Nucleus accumbens (tissue), 56 donors: Measurements from ENCODE around the gene ARGFX.
A peak's percentile ranks its signal among the peaks of the same experiment; 100 is the strongest.
"Not testable (repeated sequence)": the region's sequence is repeated elsewhere in the genome, so short reads cannot be mapped to it uniquely, and the experiment has no call there.

Experiments used
- DNase-seq, 56 donors: peaks; one replicate each; lab custom pipeline; 2025; lab: John Stamatoyannopoulos, UW

ARGFX gene

DNA sequence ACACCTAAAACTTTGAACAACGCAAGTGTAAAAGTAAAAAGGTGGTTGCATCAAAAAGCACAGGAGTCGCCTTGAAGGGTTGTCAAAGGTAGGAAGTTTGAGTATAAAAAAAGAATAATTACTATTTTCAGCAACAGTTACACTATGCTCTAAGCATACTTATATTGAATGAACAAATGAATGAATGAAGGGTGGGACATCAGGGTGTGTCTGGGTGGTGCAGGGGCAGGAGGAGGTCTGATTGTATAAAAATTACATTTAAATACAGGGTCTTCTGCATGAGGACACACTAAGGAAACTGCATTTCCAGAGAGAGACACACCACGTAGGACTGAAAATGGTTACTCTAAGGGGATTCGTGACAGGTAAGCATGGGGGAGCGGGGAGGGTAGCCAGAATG is at the start of gene ARGFX:
Gene ARGFX (plus strand): TSS at position 301 of the 400 bp plus-strand sequence. CDS start 2,765 bp downstream, outside the sequence.
- DNase-seq: no peak

DNA sequence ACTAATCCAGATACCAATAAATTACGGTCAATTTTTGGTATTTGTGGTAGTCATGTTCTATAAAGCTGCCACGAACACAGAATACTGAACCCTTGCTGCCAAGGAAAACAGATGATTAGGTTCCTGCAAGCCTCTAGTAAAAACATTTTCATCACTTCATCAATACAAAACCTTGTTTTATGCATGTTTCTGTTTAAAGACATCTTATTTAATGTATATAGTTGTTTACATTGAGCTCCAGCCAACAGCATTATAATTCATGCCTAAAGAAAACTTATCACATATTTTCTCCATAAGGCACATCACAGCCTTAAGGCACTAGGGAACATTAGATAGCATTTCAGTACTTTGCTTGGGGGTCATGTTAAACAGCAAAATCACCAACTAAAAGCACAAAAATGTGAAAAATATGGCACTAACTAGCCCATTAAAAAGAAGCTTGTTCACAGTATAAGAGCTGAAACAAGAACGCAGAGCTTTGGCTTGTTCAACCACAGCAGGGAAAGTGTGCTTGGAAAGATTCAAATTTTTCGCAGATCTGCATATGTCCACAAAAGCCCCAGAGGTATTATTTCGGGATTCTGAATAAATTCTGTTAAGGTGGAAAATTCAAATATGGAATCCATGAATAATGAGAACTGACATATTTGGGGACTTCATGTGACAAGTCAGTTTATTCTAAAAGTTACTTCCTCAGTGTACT is 49.6 kb upstream of the ARGFX start:
- DNase-seq: no peak

GRCh38 chr3:121520510-121520909 is 47.2 kb upstream of the ARGFX start:
- DNase-seq: no peak

DNA sequence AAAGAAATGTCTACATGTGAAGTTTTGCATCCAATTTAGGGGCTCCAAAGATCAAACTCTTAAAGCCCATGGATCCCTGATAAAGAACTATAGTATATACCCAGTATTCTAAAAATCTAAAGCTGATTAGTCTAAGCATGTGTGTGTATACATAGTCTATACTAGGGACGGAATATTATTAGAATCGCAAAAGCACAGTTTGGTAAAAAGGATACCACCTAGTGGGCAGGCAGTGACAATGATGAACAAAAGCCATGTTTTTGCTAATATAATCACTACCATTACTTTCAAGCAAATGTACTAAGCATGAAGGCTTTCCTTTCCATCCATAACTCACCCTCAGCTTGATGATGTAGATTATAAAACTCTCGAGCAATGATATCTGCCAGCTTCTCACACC is 38.4 kb upstream of the ARGFX start:
- no peak for DNase-seq

- DNase-seq: no peak
Observed at GRCh38 chr3:121531269-121531668, 36.5 kb upstream of the ARGFX start.

- no peak for DNase-seq
Observed at GRCh38 chr3:121542924-121543323, 24.8 kb upstream of the ARGFX start.

DNA sequence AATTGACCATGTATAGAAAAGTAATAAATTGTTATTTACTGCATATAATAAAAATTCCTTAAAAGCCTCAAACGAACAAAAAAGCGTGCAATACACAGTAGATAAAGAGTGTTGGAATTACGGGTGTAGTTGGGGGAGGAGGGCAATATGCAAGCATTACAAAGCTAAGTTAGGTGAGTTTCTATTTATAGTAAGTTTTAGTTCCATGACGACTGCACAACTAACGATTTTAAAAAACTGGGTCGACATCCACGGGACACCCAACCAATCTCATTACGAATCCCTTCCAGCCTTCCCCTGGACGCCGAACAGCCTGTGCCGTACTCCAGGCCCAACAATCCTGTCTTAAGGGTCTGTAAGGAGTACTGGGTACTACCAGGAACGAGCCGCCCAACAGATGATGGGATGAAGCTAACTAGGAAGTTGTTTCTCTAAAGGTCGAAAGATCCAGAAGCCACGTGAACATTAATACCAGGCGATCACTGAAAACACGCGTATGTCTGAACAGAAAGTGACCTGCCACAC is 22.6 kb upstream of the ARGFX start:
- no peak for DNase-seq

- DNase-seq: peak; percentile 28 to 97 (median 84)
Observed at GRCh38 chr3:121545574-121546455, 21.9 kb upstream of the ARGFX start, which contains the start of gene POLQ. Gene POLQ (minus strand): TSS chr3:121545988. CDS start chr3:121545877, 111 bp downstream.

GRCh38 chr3:121552379-121552778 is 15.4 kb upstream of the ARGFX start:
- DNase-seq: peak in 12 of 56 donors; percentile 1 to 23 (median 4)

GRCh38 chr3:121552797-121553196 is 15.0 kb upstream of the ARGFX start:
- DNase-seq: no peak

GRCh38 chr3:121557426-121557934 is 10.3 kb upstream of the ARGFX start:
- no peak for DNase-seq

DNA sequence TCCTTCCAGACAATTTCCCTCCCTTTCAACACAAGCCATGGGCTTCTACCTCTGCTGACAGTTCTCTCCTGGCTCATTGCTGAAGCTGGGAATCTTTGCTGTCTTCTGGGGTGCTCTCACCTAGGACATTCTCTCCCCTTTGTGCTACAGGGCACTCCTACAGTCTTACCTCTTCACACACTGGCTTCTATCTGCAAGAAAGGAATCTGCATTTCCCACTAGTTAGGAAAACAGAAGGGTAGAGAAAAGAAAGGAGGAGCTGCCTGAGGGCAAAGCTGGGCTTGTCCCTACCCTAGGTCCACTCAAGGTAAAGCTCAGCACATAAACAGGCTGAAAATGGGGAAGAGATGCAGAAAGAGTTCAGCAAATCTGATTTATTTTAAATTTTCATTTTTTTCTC is 5.6 kb upstream of the ARGFX start:
- DNase-seq: no peak

- no peak for DNase-seq
Observed at GRCh38 chr3:121566773-121567172, 976 bp upstream of the ARGFX start.

DNA sequence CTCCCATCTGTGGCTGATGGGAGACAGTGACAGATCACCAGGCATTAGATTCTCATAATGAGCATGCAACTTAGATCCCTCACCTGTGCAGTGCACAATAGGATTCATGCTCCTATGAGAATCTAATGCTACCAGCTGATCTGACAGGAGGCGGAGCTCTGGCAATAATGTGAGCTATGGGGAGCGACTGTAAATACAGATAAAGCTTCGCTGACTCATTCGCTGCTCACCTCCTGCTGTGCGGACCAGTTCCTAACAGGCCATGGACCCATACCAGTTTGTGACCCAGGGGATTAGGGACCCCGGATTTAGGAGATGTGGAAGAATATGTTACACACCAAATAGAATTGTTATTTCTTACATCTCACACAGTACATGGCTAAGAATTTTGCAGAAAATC is 6.7 kb downstream of the ARGFX start:
- no peak for DNase-seq

- no peak for DNase-seq
Observed at GRCh38 chr3:121581691-121582090, 13.9 kb downstream of the ARGFX start.

DNA sequence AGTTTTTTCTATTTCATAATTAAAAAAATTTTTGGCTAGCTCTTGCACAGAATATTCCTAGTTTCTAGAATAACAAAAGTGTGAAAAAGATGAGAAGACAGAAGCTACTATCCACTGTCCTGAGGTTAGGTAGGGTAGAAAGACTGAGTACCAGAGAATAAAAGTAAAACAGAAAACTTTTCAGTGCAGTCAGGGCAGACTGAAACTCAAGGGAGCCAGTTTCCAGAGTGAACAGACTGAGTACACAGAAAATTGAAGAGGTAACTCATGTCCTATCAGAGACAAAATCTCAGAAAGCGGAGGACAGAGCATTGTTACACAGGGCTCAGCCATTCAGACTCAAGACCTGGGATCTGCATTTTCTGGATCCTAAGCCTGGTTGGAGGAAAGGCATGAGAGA is 16.7 kb downstream of the ARGFX start:
- no peak for DNase-seq

- DNase-seq: peak in 1 of 56 donors; percentile 4
Observed at GRCh38 chr3:121592856-121593702, 25.3 kb downstream of the ARGFX start, which contains the start of gene FBXO40. Gene FBXO40 (plus strand): TSS chr3:121593379. CDS start chr3:121620576, 27,197 bp downstream.

DNA sequence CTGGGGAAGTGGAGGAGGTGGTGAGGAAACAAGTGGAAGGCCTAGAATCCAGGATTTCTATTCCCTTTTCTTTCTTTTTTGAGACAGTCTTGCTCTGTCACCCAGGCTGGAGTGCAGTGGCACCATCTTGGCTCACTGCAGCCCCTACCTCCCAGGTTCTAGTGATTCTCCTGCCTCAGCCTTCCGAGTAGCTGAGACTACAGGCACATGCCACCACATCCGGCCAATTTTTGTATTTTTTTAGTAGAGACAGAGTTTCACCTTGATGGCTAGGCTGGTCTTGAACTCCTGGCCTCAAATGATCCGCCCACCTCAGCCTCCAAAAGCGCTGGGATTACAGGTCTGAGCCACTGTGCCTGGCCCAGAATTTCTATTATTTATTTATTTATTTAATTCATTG is 26.1 kb downstream of the ARGFX start:
- not testable (repeated sequence) for DNase-seq

GRCh38 chr3:121594850-121595249 is 27.1 kb downstream of the ARGFX start:
- DNase-seq: no peak

DNA sequence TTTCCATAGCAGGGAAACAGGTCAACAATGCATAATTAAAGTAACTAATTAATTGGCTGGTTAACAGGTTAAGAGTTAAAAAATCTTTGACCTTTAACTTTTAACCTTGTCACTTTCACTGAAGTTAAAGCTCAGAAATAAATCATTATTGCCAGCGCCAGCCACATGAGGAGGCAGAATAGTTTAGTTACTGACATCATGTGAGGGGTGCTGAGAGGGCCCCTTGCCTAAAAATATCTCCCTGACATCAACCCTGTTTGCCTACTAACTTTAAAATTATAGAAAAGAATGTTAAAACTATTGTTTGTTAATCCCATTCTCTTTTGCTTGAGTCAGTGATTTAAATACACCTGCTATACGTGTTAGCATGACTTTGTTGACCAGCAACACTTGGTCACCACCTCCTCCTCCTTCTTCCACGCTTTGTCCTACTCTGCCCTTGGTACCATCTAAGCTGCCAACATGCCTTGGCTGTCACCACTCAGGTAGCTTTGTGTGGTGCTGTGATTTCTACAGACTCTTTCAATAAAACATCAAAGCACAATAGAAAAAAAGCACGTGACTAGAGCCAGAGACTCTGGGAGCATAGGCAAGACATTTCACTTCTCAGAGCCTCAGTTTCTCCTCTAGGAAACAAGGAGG is 28.1 kb downstream of the ARGFX start:
- DNase-seq: no peak
